GM18507 (cell line): ENCODE measurements around the gene RCC1.
"Not testable (repeated sequence)": the region's sequence is repeated elsewhere in the genome, so short reads cannot be mapped to it uniquely, and the experiment has no call there.

Experiments
- DNase-seq: peaks from one replicate; pipeline ENCODE4 v3.0.0; 2011; ENCODE audit warnings: low read depth; ENCODE audit not compliant: insufficient read length; ENCODE audit errors: extremely low spot score
- FAIRE-seq: peaks from 2 replicates; lab custom pipeline; 2011; peaks lifted over from hg19 to GRCh38; lab: Jason Lieb, UNC

Gene RCC1

GRCh38 chr1:28510273-28510969 lies 4.6 kb downstream of the RCC1 start:
- FAIRE-seq, result no peak
- DNase-seq, result no peak

- FAIRE-seq, result no peak
- no peak for DNase-seq
These were observed 5.2 kb downstream of the RCC1 start for GRCh38 chr1:28510970-28511440.

- DNase-seq (no peak), FAIRE-seq (no peak)
These were observed 6.3 kb downstream of the RCC1 start for GRCh38 chr1:28512058-28512611.

GRCh38 chr1:28514445-28514933 lies 8.6 kb downstream of the RCC1 start:
- DNase-seq, FAIRE-seq: not testable (repeated sequence)

GRCh38 chr1:28516518-28516956 lies 10.7 kb downstream of the RCC1 start:
- DNase-seq, result no peak
- FAIRE-seq, result no peak

- DNase-seq (no peak), FAIRE-seq (no peak)
These were observed 11.8 kb downstream of the RCC1 start for GRCh38 chr1:28517649-28517999.

GRCh38 chr1:28518000-28518744 lies 12.3 kb downstream of the RCC1 start:
- peak; percentile 78 for FAIRE-seq

GRCh38 chr1:28518745-28519341 lies 13.0 kb downstream of the RCC1 start:
- peak; percentile 11 for DNase-seq
- peak; percentile 69 for FAIRE-seq

More at GRCh38 chr1:28518000-28518744, 12.3 kb downstream of the RCC1 start:
- DNase-seq, result peak; percentile 80

- no peak for DNase-seq
- no peak for FAIRE-seq
These were observed 14.3 kb downstream of the RCC1 start for GRCh38 chr1:28519946-28520725.

- DNase-seq, FAIRE-seq: not testable (repeated sequence)
These were observed 15.0 kb downstream of the RCC1 start for GRCh38 chr1:28520796-28521195.

GRCh38 chr1:28521502-28522164 lies 15.8 kb downstream of the RCC1 start:
- DNase-seq (no peak), FAIRE-seq (no peak)

GRCh38 chr1:28522537-28522936 lies 16.7 kb downstream of the RCC1 start:
- DNase-seq, FAIRE-seq: not testable (repeated sequence)

- not testable (repeated sequence) for FAIRE-seq, DNase-seq
These were observed 19.3 kb downstream of the RCC1 start for GRCh38 chr1:28525002-28525642.

GRCh38 chr1:28526886-28527285 lies 21.0 kb downstream of the RCC1 start:
- FAIRE-seq, result no peak
- no peak for DNase-seq

GRCh38 chr1:28530456-28530855 lies 24.6 kb downstream of the RCC1 start:
- FAIRE-seq (no peak), DNase-seq (no peak)

- no peak for FAIRE-seq
These were observed 28.8 kb downstream of the RCC1 start for GRCh38 chr1:28534671-28535070.

GRCh38 chr1:28535180-28535579 lies 29.3 kb downstream of the RCC1 start:
- no peak for FAIRE-seq
- DNase-seq, result no peak

More at GRCh38 chr1:28534671-28535070, 28.8 kb downstream of the RCC1 start:
- no peak for DNase-seq
